Muscle of leg (tissue), 11 donors: ENCODE measurements around the gene IFT43. TPM values are rescaled to one million over a fixed set of nuclear protein-coding genes. Genes with fewer than 3 reads are reported as not detected.

Experiments
- DNase-seq: peaks from one replicate; pipeline ENCODE4 v3.0.0; 2013
- H3K27ac ChIP-seq: one replicate; pipeline ENCODE4 v1.5.1; 2013; ENCODE audit warnings: mild to moderate bottlenecking, low read length, control low read depth
- H3K27me3 ChIP-seq: one replicate; pipeline ENCODE4 v1.6.1; 2013; ENCODE audit warnings: low read length; ENCODE audit not compliant: control insufficient read depth, insufficient read depth
- H3K36me3 ChIP-seq: one replicate; pipeline ENCODE4 v1.6.1; 2013; ENCODE audit warnings: low read length; ENCODE audit not compliant: control insufficient read depth, insufficient read depth
- H3K4me1 ChIP-seq: one replicate; pipeline ENCODE4 v1.6.1; 2013; ENCODE audit warnings: low read length; ENCODE audit not compliant: control insufficient read depth, insufficient read depth
- H3K4me3 ChIP-seq: one replicate; pipeline ENCODE4 v1.5.1; 2013; ENCODE audit warnings: low read length, control low read depth
- H3K9me3 ChIP-seq: replicated peaks from 2 replicates; pipeline ENCODE4 v1.6.1; 2013; ENCODE audit warnings: low read depth, low read length; ENCODE audit not compliant: control insufficient read depth
- WGBS: methylation state at CpG from one replicate; pipeline ENCODE4 v1.1.5; 2013; ENCODE audit warnings: missing lambda C conversion rate; ENCODE audit not compliant: insufficient coverage; 5-methylcytosine and 5-hydroxymethylcytosine counted together
- polyA plus RNA-seq, 8 donors: library from polyadenylated mRNA; unstranded; fragments of 120-200 nt; gene quantifications; one replicate each; pipeline versions ENCODE4 v1.2.1 to v1.2.3, GENCODE V29; 2013; ENCODE audit warnings: inconsistent platforms in 1 of 8, low replicate concordance in 1 of 8; ENCODE audit not compliant: insufficient read length in 8 of 8, insufficient read depth in 1 of 8
- total RNA-seq: library from RNA; stranded (reverse); fragments of 120-200 nt; gene quantifications from one replicate; pipeline ENCODE4 v1.2.4, GENCODE V29; 2013

The IFT43 gene
- total and polyA plus RNA-seq, 9 donors: 22.6 to 32.3 (median 27.8) TPM

DNA sequence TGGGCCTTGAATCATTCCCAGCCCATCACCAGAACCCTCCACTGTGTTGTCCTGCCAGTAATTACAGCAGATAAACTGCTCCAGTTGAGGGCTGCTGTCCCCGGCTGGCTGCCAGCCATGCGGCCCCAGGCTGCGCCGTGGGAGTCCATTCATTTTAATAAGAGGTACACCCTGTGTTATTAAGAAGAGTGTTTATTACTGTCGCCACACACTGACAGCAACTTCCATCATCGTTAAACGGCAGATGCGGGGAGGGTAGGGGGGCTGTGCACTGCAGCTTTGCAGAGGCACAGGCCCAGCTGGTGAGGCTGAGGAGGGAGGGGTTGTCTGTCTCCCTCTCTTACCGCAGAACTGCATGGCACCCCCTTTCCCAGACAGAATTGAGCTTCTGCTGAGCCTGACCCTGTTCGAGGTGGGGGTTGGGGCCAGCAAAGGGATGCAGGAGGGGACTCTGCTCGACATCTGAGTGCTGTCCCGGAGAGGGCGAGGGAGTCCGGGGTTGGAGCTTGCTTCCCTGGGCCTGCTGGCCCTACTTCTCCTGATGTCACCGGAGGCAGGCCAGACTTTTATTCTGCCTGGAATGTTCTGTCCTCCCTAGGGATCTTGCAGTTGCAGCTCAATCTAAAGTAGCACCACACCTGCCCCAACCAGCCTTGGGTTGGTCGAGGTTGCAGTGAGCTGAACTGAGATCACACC, 132.4 kb downstream of the IFT43 start:
- Histone ChIP-seq H3K9me3 (no peaks in the 10 kb centered on the region), H3K27ac (no peak overlapping the region), H3K27me3 (peaks cover 12% of the 10 kb centered on the region), H3K4me1 (peaks cover 8% of the 10 kb centered on the region), H3K36me3 (no peaks in the 10 kb centered on the region), H3K4me3 (no peak overlapping the region)
- no peak for DNase-seq
- WGBS: 33% methylated on average over 10 of the region's 16 CpGs

GRCh38 chr14:76118594-76118993, 133.0 kb downstream of the IFT43 start:
- H3K4me3 ChIP-seq: no peak overlapping the region
- 57% methylated on average over 1 of the region's 4 CpGs for WGBS
- H3K27me3 ChIP-seq: peaks cover 10% of the 10 kb centered on the region
- H3K36me3 ChIP-seq: no peaks in the 10 kb centered on the region
- DNase-seq: no peak
- H3K27ac ChIP-seq: no peak overlapping the region
- peaks cover 7% of the 10 kb centered on the region for H3K4me1 ChIP-seq
- no peaks in the 10 kb centered on the region for H3K9me3 ChIP-seq

DNA sequence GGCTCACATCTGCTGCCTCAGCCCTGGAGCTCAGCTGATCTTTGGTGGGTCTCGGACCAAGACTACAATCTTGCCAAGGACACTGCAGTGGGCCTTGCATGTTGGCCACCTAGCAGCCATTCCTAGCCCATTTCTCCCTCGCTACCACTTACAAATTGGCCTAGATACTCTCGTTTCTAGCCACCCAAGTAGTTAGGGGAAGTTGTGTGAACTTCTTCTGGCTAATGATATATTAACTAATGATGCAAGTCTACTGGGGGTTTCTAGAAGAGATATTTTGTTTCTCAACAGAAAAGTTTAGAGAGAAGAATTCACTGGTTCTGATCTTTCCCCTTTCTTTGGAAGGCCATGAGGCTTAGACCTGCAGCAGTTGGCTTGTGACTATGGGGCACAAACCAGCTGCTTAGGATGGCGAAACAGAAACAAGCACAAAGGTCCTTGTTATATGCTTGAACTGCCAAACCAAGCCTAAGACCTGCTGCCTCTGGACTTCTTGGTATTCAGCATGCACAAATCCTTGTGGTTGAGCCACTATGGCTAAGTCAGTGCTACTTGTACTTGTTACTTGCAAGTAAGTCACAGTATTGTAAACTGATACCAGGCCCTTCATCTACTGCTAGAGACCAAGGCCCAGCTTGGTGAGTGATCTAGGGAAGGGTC, 135.7 kb downstream of the IFT43 start:
- Histone ChIP-seq H3K9me3 (no peaks in the 10 kb centered on the region), H3K4me3 (no peak overlapping the region), H3K36me3 (no peaks in the 10 kb centered on the region), H3K27ac (no peak overlapping the region), H3K4me1 (peaks cover 7% of the 10 kb centered on the region), H3K27me3 (no peaks in the 10 kb centered on the region)
- no peak for DNase-seq
- 50% methylated on average over 2 of the region's 4 CpGs for WGBS

GRCh38 chr14:76123426-76124225, 138.1 kb downstream of the IFT43 start:
- WGBS: 65% methylated on average over 7 of the region's 10 CpGs
- no peak overlapping the region for H3K27ac ChIP-seq
- no peak for DNase-seq

DNA sequence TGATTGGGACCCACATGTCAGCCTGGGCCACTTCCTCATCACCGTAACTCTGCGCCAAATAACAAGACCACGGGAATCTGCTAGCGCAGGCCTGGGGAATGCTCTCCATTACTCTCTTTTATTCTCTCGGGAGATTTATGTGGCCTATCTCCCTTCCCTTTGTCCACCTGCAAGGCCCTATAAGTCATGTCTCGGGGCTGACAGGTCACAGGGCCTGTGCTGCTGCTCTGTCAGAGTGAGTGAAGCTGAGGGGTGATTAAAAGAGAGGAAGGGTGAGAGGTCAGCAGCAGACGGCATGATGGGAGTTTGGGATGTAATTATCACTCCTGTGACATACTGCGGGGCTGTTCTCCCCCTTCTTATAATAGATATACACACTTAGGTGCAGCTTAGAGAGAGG, 139.9 kb downstream of the IFT43 start:
- 62% methylated on average over 4 of the region's 8 CpGs for WGBS

More at GRCh38 chr14:76123426-76124225, 138.1 kb downstream of the IFT43 start:
- no peaks in the 10 kb centered on the region for H3K4me1 ChIP-seq
- no peak overlapping the region for H3K4me3 ChIP-seq
- no peaks in the 10 kb centered on the region for H3K27me3 ChIP-seq
- H3K36me3 ChIP-seq: no peaks in the 10 kb centered on the region
- no peaks in the 10 kb centered on the region for H3K9me3 ChIP-seq

GRCh38 chr14:76126076-76126475, 140.5 kb downstream of the IFT43 start:
- Histone ChIP-seq H3K4me1 (no peaks in the 10 kb centered on the region), H3K27me3 (peaks cover 14% of the 10 kb centered on the region), H3K4me3 (no peak overlapping the region), H3K9me3 (no peaks in the 10 kb centered on the region), H3K36me3 (no peaks in the 10 kb centered on the region), H3K27ac (no peak overlapping the region)
- DNase-seq: no peak
- 90% methylated on average over 2 of the region's 5 CpGs for WGBS

More for the DNA sequence above, 139.9 kb downstream of the IFT43 start:
- Histone ChIP-seq H3K9me3 (no peaks in the 10 kb centered on the region), H3K36me3 (no peaks in the 10 kb centered on the region), H3K4me3 (no peak overlapping the region), H3K4me1 (no peaks in the 10 kb centered on the region), H3K27ac (no peak overlapping the region), H3K27me3 (peaks cover 8% of the 10 kb centered on the region)
- DNase-seq: no peak

DNA sequence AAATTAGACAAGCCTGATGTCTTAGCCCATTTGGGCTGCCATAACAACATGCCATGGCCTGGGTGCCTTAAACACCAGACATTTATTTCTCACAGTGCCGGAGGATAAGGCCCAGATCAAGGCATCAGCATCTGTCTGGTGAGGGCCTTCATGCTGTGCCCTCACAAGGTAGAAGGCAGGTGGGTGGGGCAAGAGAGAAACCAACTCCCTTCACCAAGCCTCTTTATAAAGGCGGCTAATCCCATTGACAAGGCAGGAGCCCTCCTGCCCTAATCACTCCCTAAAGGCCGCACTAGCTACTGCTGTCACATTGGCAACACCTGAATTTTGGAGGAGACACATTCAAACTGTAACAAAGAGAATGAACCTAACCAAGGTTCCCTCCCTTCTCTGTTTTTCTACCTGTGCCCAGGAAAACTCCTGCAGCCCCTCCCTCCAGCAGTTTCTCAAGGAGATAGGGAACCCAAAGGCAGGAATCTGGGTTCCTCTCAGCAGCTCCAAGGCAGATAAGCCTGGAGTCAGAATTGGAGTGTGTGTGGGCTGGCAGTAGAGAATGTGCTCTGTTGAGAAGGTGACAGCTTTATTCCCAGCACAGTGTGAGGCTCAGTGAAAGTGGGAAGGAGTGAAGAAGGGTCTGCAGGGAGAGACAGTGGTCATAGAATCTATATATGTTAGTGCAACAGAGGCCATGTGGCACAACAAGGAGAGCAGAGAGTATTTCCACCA, 144.5 kb downstream of the IFT43 start:
- Histone ChIP-seq H3K36me3 (no peaks in the 10 kb centered on the region), H3K27me3 (peaks cover 37% of the 10 kb centered on the region), H3K27ac (no peak overlapping the region), H3K4me3 (no peak overlapping the region), H3K9me3 (no peaks in the 10 kb centered on the region), H3K4me1 (no peaks in the 10 kb centered on the region)
- no peak for DNase-seq
- 86% methylated on average over 1 of the region's 3 CpGs for WGBS

GRCh38 chr14:76131071-76131965, 145.8 kb downstream of the IFT43 start:
- Histone ChIP-seq H3K27ac (no peak overlapping the region), H3K9me3 (no peaks in the 10 kb centered on the region), H3K27me3 (peaks cover 49% of the 10 kb centered on the region), H3K4me1 (no peaks in the 10 kb centered on the region), H3K36me3 (no peaks in the 10 kb centered on the region), H3K4me3 (no peak overlapping the region)
- DNase-seq: no peak
- WGBS: 16% methylated on average over 18 of the region's 30 CpGs

GRCh38 chr14:76133103-76133502, 147.5 kb downstream of the IFT43 start:
- H3K36me3 ChIP-seq: no peaks in the 10 kb centered on the region
- peaks cover 67% of the 10 kb centered on the region for H3K27me3 ChIP-seq
- no peaks in the 10 kb centered on the region for H3K4me1 ChIP-seq
- peak; percentile 56 for DNase-seq
- H3K4me3 ChIP-seq: no peak overlapping the region
- H3K27ac ChIP-seq: no peak overlapping the region
- 0% methylated on average over 2 of the region's 4 CpGs for WGBS
- no peaks in the 10 kb centered on the region for H3K9me3 ChIP-seq
